ENCODE measurements around the gene SPDYE6. TPM values are rescaled to one million over a fixed set of nuclear protein-coding genes. Genes with fewer than 3 reads are reported as not detected.
"Not testable (repeated sequence)": the region's sequence is repeated elsewhere in the genome, so short reads cannot be mapped to it uniquely, and the experiment has no call there.

The SPDYE6 gene
- total RNA-seq (2021) (not detected in 2 replicates), Bru-seq, nascent RNA (percentile 12 among the genes with signal in this experiment), BruChase-seq, experiment 1, labeled RNA remaining after a 2-hour chase (not detected), BruChase-seq, experiment 2, labeled RNA remaining after a 6-hour chase (not detected)
- long read RNA-seq, partial matches to known transcripts, result 0 of 10 reads
- long read RNA-seq, other reads (novel, unspliced or antisense), result 10 of 10 reads

- intact Hi-C loops (cut with micrococcal nuclease; ENCODE audit: unreplicated experiment); H3K4me3 ChIP-seq (ENCODE audit: low read depth, low read length, poor library complexity, severe bottlenecking); H3K9me3 ChIP-seq (ENCODE audit: low read depth, low read length, poor library complexity, severe bottlenecking); DNase-seq (ENCODE audit: low spot score); H3K27ac ChIP-seq (ENCODE audit: low read depth, low read length, poor library complexity, severe bottlenecking); POLR2A ChIA-PET (ENCODE audit: low non-redundant PET); BruUV-seq (replicated peaks); H3K27me3 ChIP-seq (replicated peaks; ENCODE audit: insufficient read depth, low read depth, low read length, poor library complexity); H3K4me1 ChIP-seq (ENCODE audit: insufficient read depth, low read length, poor library complexity, severe bottlenecking); CTCF ChIA-PET; H3K36me3 ChIP-seq (ENCODE audit: insufficient read depth, low read length, poor library complexity, severe bottlenecking): not testable (repeated sequence)
Measured at GRCh38 chr7:102356344-102356743, at the start of gene SPDYE6. Gene SPDYE6, minus strand, starts transcription at chr7:102356444. Its CDS starts 421 bp downstream, at chr7:102356023.

DNA sequence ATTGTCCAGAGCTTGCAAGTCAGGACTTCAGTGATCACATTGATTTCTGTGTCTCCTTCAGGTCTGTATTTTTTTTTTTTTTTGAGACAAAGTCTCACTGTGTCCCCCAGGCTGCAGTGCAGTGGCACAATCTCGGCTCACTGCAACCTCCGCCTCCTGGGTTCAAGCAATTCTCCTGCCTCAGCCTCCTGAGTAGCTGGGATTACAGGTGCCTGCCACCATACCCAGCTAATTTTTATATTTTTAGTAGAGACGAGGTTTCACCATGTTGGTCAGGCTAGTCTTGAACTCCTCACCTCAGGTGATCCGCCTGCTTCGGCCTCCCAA, 48.6 kb upstream of the SPDYE6 start:
- ChIA-PET POLR2A (ENCODE audit: low non-redundant PET) (interaction anchor here (0.7 kb wide), 1 partner anchor 1037 kb away, joined by 4 read pairs; no protein-coding TSS in a partner anchor), CTCF (interaction anchor here (0.7 kb wide), 2 partner anchors 116 to 118 kb away, joined by 3 to 6 read pairs; no protein-coding TSS in a partner anchor)
- H3K4me3 ChIP-seq (ENCODE audit: low read depth, low read length, poor library complexity, severe bottlenecking); H3K27ac ChIP-seq (ENCODE audit: low read depth, low read length, poor library complexity, severe bottlenecking); H3K4me1 ChIP-seq (ENCODE audit: insufficient read depth, low read length, poor library complexity, severe bottlenecking); DNase-seq (ENCODE audit: low spot score); H3K27me3 ChIP-seq (replicated peaks; ENCODE audit: insufficient read depth, low read depth, low read length, poor library complexity); intact Hi-C loops (cut with micrococcal nuclease; ENCODE audit: unreplicated experiment); BruUV-seq (replicated peaks); H3K9me3 ChIP-seq (ENCODE audit: low read depth, low read length, poor library complexity, severe bottlenecking): not testable (repeated sequence)
- peaks cover 91% of the 10 kb centered on the region for H3K36me3 ChIP-seq (ENCODE audit: insufficient read depth, low read length, poor library complexity, severe bottlenecking)

DNA sequence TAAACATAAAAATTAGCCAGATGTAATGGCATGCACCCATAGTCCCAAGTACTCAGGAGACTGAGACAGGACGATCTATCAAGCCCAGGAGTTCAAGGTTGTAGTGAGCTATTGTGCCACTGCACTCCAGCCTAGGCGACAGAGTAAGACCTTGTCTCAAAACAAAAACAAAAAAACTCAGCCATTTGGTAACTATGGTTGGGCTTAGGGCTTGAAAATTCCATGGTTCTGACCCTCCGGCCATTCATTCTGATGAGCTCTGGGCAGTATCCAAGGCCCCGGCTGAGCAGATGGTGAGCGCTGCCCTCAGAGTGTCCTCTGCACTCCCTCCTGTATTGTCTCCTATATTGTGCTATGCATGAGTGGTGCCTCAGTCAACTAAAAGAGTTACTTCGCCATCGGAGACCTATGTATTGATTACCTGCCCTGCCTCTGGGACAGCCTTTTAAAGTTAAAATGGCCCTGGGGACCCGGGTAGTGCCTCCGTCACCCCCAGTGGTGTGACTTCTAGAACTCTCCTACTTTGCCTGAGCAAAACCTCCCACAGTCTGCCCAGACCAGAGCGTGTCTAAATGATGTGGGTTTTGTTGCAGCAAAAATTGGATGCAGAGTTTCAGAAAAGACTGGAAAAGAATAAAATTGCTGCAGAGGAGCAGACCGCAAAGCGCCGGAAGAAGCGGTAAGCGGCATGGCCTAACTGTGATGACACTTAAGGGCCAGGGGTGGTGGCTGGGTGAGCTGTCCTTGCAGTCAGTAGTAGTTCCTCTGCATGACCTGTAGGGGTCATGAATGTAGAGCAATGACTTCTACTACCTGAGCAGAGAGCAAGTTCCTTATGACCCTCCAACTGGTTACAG, 48.0 kb upstream of the SPDYE6 start:
- TF ChIP-seq, protein P1, sequence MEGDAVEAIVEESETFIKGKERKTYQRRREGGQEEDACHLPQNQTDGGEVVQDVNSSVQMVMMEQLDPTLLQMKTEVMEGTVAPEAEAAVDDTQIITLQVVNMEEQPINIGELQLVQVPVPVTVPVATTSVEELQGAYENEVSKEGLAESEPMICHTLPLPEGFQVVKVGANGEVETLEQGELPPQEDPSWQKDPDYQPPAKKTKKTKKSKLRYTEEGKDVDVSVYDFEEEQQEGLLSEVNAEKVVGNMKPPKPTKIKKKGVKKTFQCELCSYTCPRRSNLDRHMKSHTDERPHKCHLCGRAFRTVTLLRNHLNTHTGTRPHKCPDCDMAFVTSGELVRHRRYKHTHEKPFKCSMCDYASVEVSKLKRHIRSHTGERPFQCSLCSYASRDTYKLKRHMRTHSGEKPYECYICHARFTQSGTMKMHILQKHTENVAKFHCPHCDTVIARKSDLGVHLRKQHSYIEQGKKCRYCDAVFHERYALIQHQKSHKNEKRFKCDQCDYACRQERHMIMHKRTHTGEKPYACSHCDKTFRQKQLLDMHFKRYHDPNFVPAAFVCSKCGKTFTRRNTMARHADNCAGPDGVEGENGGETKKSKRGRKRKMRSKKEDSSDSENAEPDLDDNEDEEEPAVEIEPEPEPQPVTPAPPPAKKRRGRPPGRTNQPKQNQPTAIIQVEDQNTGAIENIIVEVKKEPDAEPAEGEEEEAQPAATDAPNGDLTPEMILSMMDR (conservative IDR thresholded peaks at IDR 0.05; ENCODE audit: low read depth, low read length), result peak; percentile 60
- no peak for TF ChIP-seq EZH2 (IDR thresholded peaks at IDR 0.05; ENCODE audit: borderline replicate concordance, low read depth, low read length, poor library complexity, severe bottlenecking)
- no peaks in the 10 kb centered on the region for H3K9me3 ChIP-seq (ENCODE audit: low read depth, low read length, poor library complexity, severe bottlenecking)
- peak; percentile 57 for DNase-seq (ENCODE audit: low spot score)
- H3K27me3 ChIP-seq (replicated peaks; ENCODE audit: insufficient read depth, low read depth, low read length, poor library complexity), result no peaks in the 10 kb centered on the region
- no TSS peak for BruUV-seq (replicated peaks)
- peaks cover 90% of the 10 kb centered on the region for H3K36me3 ChIP-seq (ENCODE audit: insufficient read depth, low read length, poor library complexity, severe bottlenecking)
- no peak overlapping the region for H3K4me3 ChIP-seq (ENCODE audit: low read depth, low read length, poor library complexity, severe bottlenecking)
- POLR2A ChIA-PET (ENCODE audit: low non-redundant PET), result interaction anchor here (0.7 kb wide), 1 partner anchor 1036 kb away, joined by 4 read pairs; no protein-coding TSS in a partner anchor
- intact Hi-C loops (cut with micrococcal nuclease; ENCODE audit: unreplicated experiment), result no loop called here
- no peaks in the 10 kb centered on the region for H3K4me1 ChIP-seq (ENCODE audit: insufficient read depth, low read length, poor library complexity, severe bottlenecking)
- CTCF ChIA-PET, result interaction anchor here (0.7 kb wide), 2 partner anchors 115 to 117 kb away, joined by 3 to 6 read pairs; no protein-coding TSS in a partner anchor
- H3K27ac ChIP-seq (ENCODE audit: low read depth, low read length, poor library complexity, severe bottlenecking), result no peak overlapping the region

GRCh38 chr7:102403563-102403962, 47.3 kb upstream of the SPDYE6 start:
- H3K4me1 ChIP-seq (ENCODE audit: insufficient read depth, low read length, poor library complexity, severe bottlenecking), result no peaks in the 10 kb centered on the region
- POLR2A ChIA-PET (ENCODE audit: low non-redundant PET), result no interaction called here
- CTCF ChIA-PET, result no interaction called here
- no peak overlapping the region for H3K27ac ChIP-seq (ENCODE audit: low read depth, low read length, poor library complexity, severe bottlenecking)
- H3K4me3 ChIP-seq (ENCODE audit: low read depth, low read length, poor library complexity, severe bottlenecking), result no peak overlapping the region
- DNase-seq (ENCODE audit: low spot score), result no peak
- no TSS peak for BruUV-seq (replicated peaks)
- peaks cover 93% of the 10 kb centered on the region for H3K36me3 ChIP-seq (ENCODE audit: insufficient read depth, low read length, poor library complexity, severe bottlenecking)
- TF ChIP-seq, protein P1 (conservative IDR thresholded peaks at IDR 0.05; ENCODE audit: low read depth, low read length), result no peak
- TF ChIP-seq EZH2 (IDR thresholded peaks at IDR 0.05; ENCODE audit: borderline replicate concordance, low read depth, low read length, poor library complexity, severe bottlenecking), result no peak
- no peaks in the 10 kb centered on the region for H3K9me3 ChIP-seq (ENCODE audit: low read depth, low read length, poor library complexity, severe bottlenecking)
- intact Hi-C loops (cut with micrococcal nuclease; ENCODE audit: unreplicated experiment), result no loop called here
- H3K27me3 ChIP-seq (replicated peaks; ENCODE audit: insufficient read depth, low read depth, low read length, poor library complexity), result no peaks in the 10 kb centered on the region

All from A673 (cell line).